BLaER1 (cell line): ENCODE measurements around the gene CNOT11.

Source experiments
- H3K27ac ChIP-seq: shearing (Covaris generic); formaldehyde crosslinking; 2 replicates; pipeline ENCODE4 v1.8.1; 2022
- H3K27me3 ChIP-seq: shearing (Covaris generic); formaldehyde crosslinking; 2 replicates; pipeline ENCODE4 v1.8.1; 2022
- H3K36me3 ChIP-seq: shearing (Covaris generic); formaldehyde crosslinking; 2 replicates; pipeline ENCODE4 v1.8.1; 2022
- H3K4me1 ChIP-seq: shearing (Covaris generic); formaldehyde crosslinking; 2 replicates; pipeline ENCODE4 v1.8.1; 2022
- H3K4me2 ChIP-seq: shearing (Covaris generic); formaldehyde crosslinking; 2 replicates; pipeline ENCODE4 v1.8.1; 2022
- H3K4me3 ChIP-seq: shearing (Covaris generic); formaldehyde crosslinking; 2 replicates; pipeline ENCODE4 v1.8.1; 2022
- H3K9ac ChIP-seq: shearing (Covaris generic); formaldehyde crosslinking; 2 replicates; pipeline ENCODE4 v1.8.1; 2022
- H3K9me3 ChIP-seq: shearing (Covaris generic); formaldehyde crosslinking; 2 replicates; pipeline ENCODE4 v1.8.1; 2022
- H4K20me1 ChIP-seq: shearing (Covaris generic); formaldehyde crosslinking; 2 replicates; pipeline ENCODE4 v1.8.1; 2022
- Cebpa-rat ChIP-seq: shearing (Covaris generic); IDR thresholded peaks from 2 replicates; pipeline ENCODE4 v1.8.1; 2022

Gene CNOT11

GRCh38 chr2:101278925-101279324 is 26.2 kb downstream of the CNOT11 start:
- H4K20me1 ChIP-seq: peaks cover 23% of the 10 kb centered on the region
- no peak overlapping the region for H3K27ac ChIP-seq

GRCh38 chr2:101281482-101281881 is 28.8 kb downstream of the CNOT11 start:
- Histone ChIP-seq H3K27me3 (no peaks in the 10 kb centered on the region), H3K27ac (no peak overlapping the region), H3K4me1 (peaks cover 27% of the 10 kb centered on the region), H3K4me3 (no peak overlapping the region), H3K9ac (no peak overlapping the region), H4K20me1 (peaks cover 23% of the 10 kb centered on the region), H3K36me3 (peaks cover 99% of the 10 kb centered on the region), H3K4me2 (no peak overlapping the region), H3K9me3 (no peaks in the 10 kb centered on the region)
- no peak for TF ChIP-seq Cebpa-rat

More at GRCh38 chr2:101278925-101279324, 26.2 kb downstream of the CNOT11 start:
- no peaks in the 10 kb centered on the region for H3K9me3 ChIP-seq
- H3K27me3 ChIP-seq: no peaks in the 10 kb centered on the region
- TF ChIP-seq Cebpa-rat: 0 out of 2 replicates have a peak, but pooled peaks have one; percentile 9
- no peak overlapping the region for H3K4me3 ChIP-seq
- no peak overlapping the region for H3K4me2 ChIP-seq
- no peak overlapping the region for H3K9ac ChIP-seq
- peaks cover 93% of the 10 kb centered on the region for H3K36me3 ChIP-seq
- peaks cover 27% of the 10 kb centered on the region for H3K4me1 ChIP-seq

GRCh38 chr2:101282980-101283379 is 30.3 kb downstream of the CNOT11 start:
- no peak for TF ChIP-seq Cebpa-rat
- H3K4me1 ChIP-seq: peaks cover 27% of the 10 kb centered on the region
- no peak overlapping the region for H3K4me3 ChIP-seq
- H3K9ac ChIP-seq: no peak overlapping the region; the same call in 1 of the 2 replicates
- H4K20me1 ChIP-seq: peaks cover 33% of the 10 kb centered on the region
- H3K4me2 ChIP-seq: peak overlapping the region; percentile 31; the same call in 1 of the 2 replicates
- H3K36me3 ChIP-seq: peaks cover 98% of the 10 kb centered on the region
- no peak overlapping the region for H3K27ac ChIP-seq
- H3K27me3 ChIP-seq: no peaks in the 10 kb centered on the region
- H3K9me3 ChIP-seq: no peaks in the 10 kb centered on the region

- H3K4me2 ChIP-seq: no peak overlapping the region
- peaks cover 41% of the 10 kb centered on the region for H4K20me1 ChIP-seq
- peaks cover 17% of the 10 kb centered on the region for H3K4me1 ChIP-seq
- H3K36me3 ChIP-seq: peaks cover 93% of the 10 kb centered on the region
- no peak overlapping the region for H3K27ac ChIP-seq
- H3K27me3 ChIP-seq: no peaks in the 10 kb centered on the region
- no peak overlapping the region for H3K4me3 ChIP-seq
- TF ChIP-seq Cebpa-rat: no peak
- no peak overlapping the region for H3K9ac ChIP-seq
- H3K9me3 ChIP-seq: no peaks in the 10 kb centered on the region
Observed at GRCh38 chr2:101286684-101287083, 34.0 kb downstream of the CNOT11 start.

- H3K4me2 ChIP-seq: no peak overlapping the region
- H3K9me3 ChIP-seq: no peaks in the 10 kb centered on the region
- H4K20me1 ChIP-seq: peaks cover 38% of the 10 kb centered on the region
- TF ChIP-seq Cebpa-rat: no peak
- H3K9ac ChIP-seq: no peak overlapping the region
- H3K4me3 ChIP-seq: no peak overlapping the region
- H3K36me3 ChIP-seq: peaks cover 93% of the 10 kb centered on the region
- peaks cover 11% of the 10 kb centered on the region for H3K4me1 ChIP-seq
- no peaks in the 10 kb centered on the region for H3K27me3 ChIP-seq
- no peak overlapping the region for H3K27ac ChIP-seq
Observed at GRCh38 chr2:101287303-101287702, 34.6 kb downstream of the CNOT11 start.

- Histone ChIP-seq H3K9ac (no peak overlapping the region), H3K9me3 (no peaks in the 10 kb centered on the region), H3K36me3 (peaks cover 92% of the 10 kb centered on the region), H3K27ac (no peak overlapping the region), H4K20me1 (peaks cover 57% of the 10 kb centered on the region), H3K4me3 (no peak overlapping the region), H3K27me3 (no peaks in the 10 kb centered on the region), H3K4me1 (no peaks in the 10 kb centered on the region), H3K4me2 (no peak overlapping the region)
- TF ChIP-seq Cebpa-rat: no peak
Observed at GRCh38 chr2:101290711-101291110, 38.0 kb downstream of the CNOT11 start.

GRCh38 chr2:101291973-101292372 is 39.3 kb downstream of the CNOT11 start:
- H3K4me1 ChIP-seq: peaks cover 2% of the 10 kb centered on the region
- no peak for TF ChIP-seq Cebpa-rat
- no peaks in the 10 kb centered on the region for H3K27me3 ChIP-seq
- no peak overlapping the region for H3K9ac ChIP-seq
- H3K27ac ChIP-seq: no peak overlapping the region
- no peak overlapping the region for H3K4me2 ChIP-seq
- H3K36me3 ChIP-seq: peaks cover 81% of the 10 kb centered on the region
- no peaks in the 10 kb centered on the region for H3K9me3 ChIP-seq
- no peak overlapping the region for H3K4me3 ChIP-seq
- peaks cover 65% of the 10 kb centered on the region for H4K20me1 ChIP-seq

- no peak overlapping the region for H3K27ac ChIP-seq
- no peaks in the 10 kb centered on the region for H3K9me3 ChIP-seq
- no peak overlapping the region for H3K4me2 ChIP-seq
- H3K36me3 ChIP-seq: peaks cover 74% of the 10 kb centered on the region
- peaks cover 70% of the 10 kb centered on the region for H4K20me1 ChIP-seq
- no peaks in the 10 kb centered on the region for H3K27me3 ChIP-seq
- H3K4me3 ChIP-seq: no peak overlapping the region
- H3K4me1 ChIP-seq: peaks cover 14% of the 10 kb centered on the region
- no peak for TF ChIP-seq Cebpa-rat
- H3K9ac ChIP-seq: no peak overlapping the region
Observed at GRCh38 chr2:101293544-101293943, 40.9 kb downstream of the CNOT11 start.

- no peak overlapping the region for H3K27ac ChIP-seq
- peaks cover 80% of the 10 kb centered on the region for H4K20me1 ChIP-seq
- H3K4me3 ChIP-seq: no peak overlapping the region
- H3K9me3 ChIP-seq: no peaks in the 10 kb centered on the region
- no peak overlapping the region for H3K9ac ChIP-seq
- peaks cover 14% of the 10 kb centered on the region for H3K4me1 ChIP-seq
- H3K36me3 ChIP-seq: peaks cover 74% of the 10 kb centered on the region
- TF ChIP-seq Cebpa-rat: no peak
- H3K4me2 ChIP-seq: no peak overlapping the region
- H3K27me3 ChIP-seq: no peaks in the 10 kb centered on the region
Observed at GRCh38 chr2:101294861-101295260, 42.2 kb downstream of the CNOT11 start.

GRCh38 chr2:101295895-101296294 is 43.2 kb downstream of the CNOT11 start:
- Histone ChIP-seq H3K27me3 (no peaks in the 10 kb centered on the region), H3K4me1 (peaks cover 20% of the 10 kb centered on the region), H3K9me3 (no peaks in the 10 kb centered on the region), H3K4me2 (no peak overlapping the region), H3K9ac (no peak overlapping the region), H3K27ac (no peak overlapping the region), H4K20me1 (peaks cover 86% of the 10 kb centered on the region), H3K4me3 (no peak overlapping the region), H3K36me3 (peaks cover 77% of the 10 kb centered on the region)
- TF ChIP-seq Cebpa-rat: no peak

- Histone ChIP-seq H3K9ac (no peak overlapping the region), H3K27me3 (no peaks in the 10 kb centered on the region), H3K4me2 (no peak overlapping the region), H4K20me1 (peaks cover 91% of the 10 kb centered on the region), H3K4me1 (peaks cover 23% of the 10 kb centered on the region), H3K9me3 (no peaks in the 10 kb centered on the region), H3K4me3 (no peak overlapping the region), H3K36me3 (peaks cover 77% of the 10 kb centered on the region), H3K27ac (no peak overlapping the region)
- TF ChIP-seq Cebpa-rat: no peak
Observed at GRCh38 chr2:101296371-101296770, 43.7 kb downstream of the CNOT11 start.
